Stimulated activated memory B cell treated with anti-CD40 and anti-IgM and Interleukin-4, amounts not matched to agents 10 μg/mL and 1 μg/mL and 100 μg/mL, for 72 hours (primary cell): ENCODE data around the gene DCLK1.
"Not testable (repeated sequence)": the region's sequence is repeated elsewhere in the genome, so short reads cannot be mapped to it uniquely, and the experiment has no call there.

ENCODE experiments used
- ATAC-seq: fragments of 150-1000 bp; cut with Tn5 transposase; 2 replicates; pipeline ENCODE4 v1.10.0; 2021
- H3K27ac Mint-ChIP-seq: one replicate; pipeline ENCODE4 v1.8.0; 2022; ENCODE audit warnings: mild to moderate bottlenecking, mixed read lengths
- H3K27me3 Mint-ChIP-seq: one replicate; pipeline ENCODE4 v1.8.0; 2022; ENCODE audit warnings: mixed read lengths
- H3K36me3 Mint-ChIP-seq: one replicate; pipeline ENCODE4 v1.8.0; 2022; ENCODE audit warnings: mixed read lengths
- H3K4me1 Mint-ChIP-seq: one replicate; pipeline ENCODE4 v1.8.0; 2022; ENCODE audit warnings: mixed read lengths
- H3K4me3 Mint-ChIP-seq: one replicate; pipeline ENCODE4 v1.8.0; 2022; ENCODE audit warnings: mild to moderate bottlenecking, moderate library complexity, mixed read lengths
- H3K9me3 Mint-ChIP-seq: one replicate; pipeline ENCODE4 v1.8.0; 2022; ENCODE audit warnings: mixed read lengths

The DCLK1 gene

DNA sequence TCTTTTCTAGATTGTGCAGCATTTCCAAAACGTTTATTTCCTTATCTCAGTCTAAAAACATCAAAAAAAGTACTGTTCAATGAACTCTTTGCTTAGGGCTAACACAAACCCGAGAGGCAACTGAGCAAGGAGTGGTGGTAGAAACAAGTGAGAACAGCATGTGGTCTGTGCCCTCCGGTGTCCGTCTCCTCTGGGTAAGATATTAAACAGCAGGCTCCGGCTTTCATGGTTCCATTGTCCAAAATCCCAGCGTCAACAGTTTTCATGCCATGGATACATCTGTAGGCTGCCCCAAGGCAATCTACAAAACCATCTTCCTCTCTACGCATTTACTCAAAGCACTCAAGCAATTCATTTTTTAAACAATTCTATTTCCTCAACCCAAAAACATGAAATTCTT lies 22.8 kb downstream of the DCLK1 start:
- Mint-ChIP-seq H3K36me3 (no peaks in the 10 kb centered on the region), H3K27ac (no peak overlapping the region), H3K27me3 (no peaks in the 10 kb centered on the region), H3K9me3 (no peaks in the 10 kb centered on the region), H3K4me1 (no peaks in the 10 kb centered on the region), H3K4me3 (no peak overlapping the region)
- ATAC-seq: no peak

DNA sequence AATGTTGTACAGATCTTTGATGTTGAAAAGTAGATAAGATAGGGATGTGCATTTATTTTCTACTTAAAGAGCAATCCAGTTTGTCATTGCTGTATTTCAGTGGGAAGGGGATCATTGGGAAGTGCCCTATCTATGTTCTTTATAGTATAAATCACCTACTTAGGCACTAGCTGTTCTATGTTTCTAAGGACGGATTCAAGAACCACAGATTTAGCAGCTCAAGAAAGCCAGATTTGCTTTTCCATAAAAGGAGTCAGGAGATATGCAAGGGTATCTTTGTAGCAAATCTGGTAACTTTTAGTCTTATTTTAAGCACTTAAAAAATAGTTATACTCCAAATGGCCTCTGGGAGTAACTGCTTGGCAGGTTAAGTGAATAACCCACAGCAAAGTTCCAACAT lies 23.7 kb downstream of the DCLK1 start:
- H3K27ac Mint-ChIP-seq: no peak overlapping the region
- H3K9me3 Mint-ChIP-seq: no peaks in the 10 kb centered on the region
- no peak overlapping the region for H3K4me3 Mint-ChIP-seq
- ATAC-seq: no peak
- H3K27me3 Mint-ChIP-seq: no peaks in the 10 kb centered on the region
- no peaks in the 10 kb centered on the region for H3K4me1 Mint-ChIP-seq
- H3K36me3 Mint-ChIP-seq: no peaks in the 10 kb centered on the region

DNA sequence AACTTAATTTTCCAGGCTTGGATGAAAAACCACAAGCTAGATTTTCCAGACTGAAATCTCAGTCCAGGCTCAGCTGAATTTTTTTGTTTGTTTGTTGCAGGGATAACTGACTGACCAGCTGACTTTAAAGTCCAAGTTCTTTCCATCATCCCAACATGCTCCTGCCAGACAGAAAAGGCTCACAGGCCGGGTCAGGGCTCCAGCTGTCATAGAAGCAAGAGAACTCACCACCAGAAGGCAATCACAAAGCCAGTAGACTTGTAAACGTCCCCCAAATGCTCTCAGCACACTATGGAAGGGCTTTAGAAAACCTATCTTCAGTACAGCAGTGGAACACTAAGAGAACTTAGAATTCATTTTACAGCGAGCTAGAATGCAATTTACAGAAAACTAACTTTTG lies 25.5 kb downstream of the DCLK1 start:
- no peak overlapping the region for H3K4me3 Mint-ChIP-seq
- no peak for ATAC-seq
- no peaks in the 10 kb centered on the region for H3K36me3 Mint-ChIP-seq

DNA sequence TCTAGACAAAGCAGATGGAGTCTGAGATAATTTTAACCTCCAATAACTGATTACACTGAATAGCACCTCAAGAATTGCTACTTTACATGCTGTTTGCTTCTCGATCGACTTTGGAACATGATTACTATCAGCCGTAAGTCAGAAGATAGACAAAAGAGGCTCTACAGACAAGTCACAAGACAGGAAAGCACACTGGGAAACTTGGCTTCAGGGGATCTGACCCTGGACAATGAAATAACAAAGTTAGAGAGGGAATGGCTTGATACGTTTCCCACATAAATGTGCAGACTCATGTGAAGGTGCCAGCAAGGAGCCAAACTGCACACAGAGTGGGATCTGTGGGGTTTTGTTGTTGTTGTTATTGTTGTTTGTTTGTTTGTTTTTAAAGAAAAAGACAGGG lies 28.5 kb downstream of the DCLK1 start:
- no peaks in the 10 kb centered on the region for H3K4me1 Mint-ChIP-seq
- no peaks in the 10 kb centered on the region for H3K27me3 Mint-ChIP-seq
- no peaks in the 10 kb centered on the region for H3K36me3 Mint-ChIP-seq
- no peaks in the 10 kb centered on the region for H3K9me3 Mint-ChIP-seq
- no peak overlapping the region for H3K4me3 Mint-ChIP-seq
- H3K27ac Mint-ChIP-seq: no peak overlapping the region
- ATAC-seq: no peak

More for the DNA sequence above, 25.5 kb downstream of the DCLK1 start:
- Mint-ChIP-seq H3K4me1 (no peaks in the 10 kb centered on the region), H3K27me3 (no peaks in the 10 kb centered on the region), H3K9me3 (no peaks in the 10 kb centered on the region), H3K27ac (no peak overlapping the region)

DNA sequence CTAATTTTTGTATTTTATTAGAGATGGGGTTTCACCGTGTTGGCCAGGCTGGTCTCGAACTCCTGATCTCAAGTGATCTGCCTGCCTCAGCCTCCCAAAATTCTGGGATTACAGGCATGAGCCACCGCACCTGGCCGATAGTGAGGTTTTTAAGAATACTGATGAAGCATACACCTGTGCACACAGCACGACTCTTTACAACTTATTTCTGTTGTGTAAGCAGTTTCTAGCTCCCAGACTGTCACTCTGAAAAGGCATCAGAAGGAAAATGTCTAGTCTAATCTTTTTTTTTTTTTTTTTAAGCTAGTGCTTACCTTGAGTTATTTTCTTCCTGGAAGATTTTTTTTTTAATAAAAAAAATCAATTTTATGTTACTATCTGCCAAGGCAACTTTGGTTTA lies 29.3 kb downstream of the DCLK1 start:
- not testable (repeated sequence) for H3K27me3 Mint-ChIP-seq, H3K4me3 Mint-ChIP-seq, H3K27ac Mint-ChIP-seq, ATAC-seq, H3K9me3 Mint-ChIP-seq, H3K36me3 Mint-ChIP-seq, H3K4me1 Mint-ChIP-seq

DNA sequence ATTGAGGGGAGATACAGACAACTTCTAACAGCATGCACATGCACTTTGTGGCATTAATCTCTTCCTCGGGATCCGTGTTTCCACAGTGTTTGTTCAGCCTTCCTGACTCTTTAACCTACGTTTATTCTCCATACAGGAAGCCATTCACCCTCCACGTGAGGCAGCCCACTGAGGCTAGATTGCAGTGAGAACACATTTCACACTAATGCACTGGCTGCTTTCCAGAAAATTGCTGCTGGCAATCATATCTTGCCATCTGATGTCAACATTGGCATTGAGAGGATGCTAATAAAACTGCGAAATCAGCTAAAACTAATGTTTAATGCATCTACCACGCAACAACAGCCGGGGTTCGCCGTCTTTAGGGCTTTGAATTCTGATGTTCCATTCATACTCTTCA lies 30.0 kb downstream of the DCLK1 start:
- H3K4me1 Mint-ChIP-seq: no peaks in the 10 kb centered on the region
- no peaks in the 10 kb centered on the region for H3K9me3 Mint-ChIP-seq
- no peaks in the 10 kb centered on the region for H3K36me3 Mint-ChIP-seq
- no peak overlapping the region for H3K4me3 Mint-ChIP-seq
- H3K27ac Mint-ChIP-seq: no peak overlapping the region
- no peaks in the 10 kb centered on the region for H3K27me3 Mint-ChIP-seq
- ATAC-seq: no peak

DNA sequence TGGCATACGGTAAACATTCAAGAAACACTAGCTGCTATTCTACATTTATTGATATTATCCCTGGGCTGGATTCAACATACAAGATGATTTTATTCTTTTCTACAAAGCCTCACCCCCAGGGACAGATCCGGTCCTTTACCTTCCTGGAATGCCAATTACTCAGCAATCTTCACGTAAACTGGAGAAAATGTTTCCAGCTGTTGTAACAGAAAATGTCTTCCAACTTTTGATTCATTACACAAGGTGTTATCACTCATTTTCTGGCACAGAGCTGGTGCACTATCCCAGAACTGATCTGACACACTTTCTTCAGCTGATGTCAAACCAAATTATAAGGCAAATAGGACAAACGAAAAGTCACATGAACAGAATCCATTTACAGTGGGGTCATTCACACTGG lies 33.1 kb downstream of the DCLK1 start:
- H3K27ac Mint-ChIP-seq: no peak overlapping the region
- H3K9me3 Mint-ChIP-seq: no peaks in the 10 kb centered on the region
- no peaks in the 10 kb centered on the region for H3K27me3 Mint-ChIP-seq
- H3K4me1 Mint-ChIP-seq: no peaks in the 10 kb centered on the region
- no peak for ATAC-seq
- no peaks in the 10 kb centered on the region for H3K36me3 Mint-ChIP-seq
- no peak overlapping the region for H3K4me3 Mint-ChIP-seq

DNA sequence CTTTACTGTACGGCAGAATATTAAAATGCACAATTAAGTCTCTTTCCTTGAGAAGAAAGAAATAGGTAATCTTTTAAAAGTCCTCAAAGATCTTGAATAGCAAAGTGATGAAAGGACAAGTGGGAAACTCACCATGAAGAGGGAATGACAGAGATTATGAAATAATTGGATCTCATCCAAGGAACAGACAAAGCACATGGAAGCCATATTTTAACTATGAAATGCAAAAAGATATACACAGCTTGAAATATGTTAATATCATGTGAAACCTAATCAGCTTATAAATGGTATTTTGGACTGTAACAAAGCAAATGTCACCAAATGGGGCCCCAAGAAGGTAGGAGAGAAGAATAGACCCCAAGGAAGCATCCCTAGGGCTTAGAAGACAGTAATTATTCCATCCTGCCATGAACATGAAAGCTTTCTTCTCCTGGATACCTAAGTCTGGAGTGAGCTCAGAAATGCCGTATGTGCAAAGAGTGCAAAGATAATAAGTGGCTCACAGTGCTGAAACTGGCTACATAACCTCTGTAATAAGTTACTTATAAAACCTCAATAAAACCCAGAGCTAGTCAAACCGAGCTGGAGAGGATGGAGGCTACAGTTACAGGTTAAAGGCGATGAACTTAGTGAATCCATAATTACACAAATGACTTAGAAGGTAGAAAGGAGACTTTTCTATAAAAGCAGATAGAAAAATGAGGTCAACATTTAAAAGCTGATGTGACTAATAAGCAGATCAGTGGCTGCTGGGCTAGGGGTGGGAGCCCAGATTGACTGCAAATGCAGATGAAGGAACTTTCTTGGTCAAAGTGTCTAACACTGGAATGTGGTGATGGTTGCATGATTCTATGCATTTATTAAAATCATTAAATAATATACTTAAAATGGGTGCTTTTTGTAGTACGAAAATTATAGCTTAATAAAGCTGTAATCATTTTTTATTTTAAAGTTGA lies 34.4 kb downstream of the DCLK1 start:
- H3K4me3 Mint-ChIP-seq: no peak overlapping the region
- H3K4me1 Mint-ChIP-seq: no peaks in the 10 kb centered on the region
- no peak for ATAC-seq
- H3K27me3 Mint-ChIP-seq: no peaks in the 10 kb centered on the region
- H3K9me3 Mint-ChIP-seq: peaks cover 4% of the 10 kb centered on the region
- H3K27ac Mint-ChIP-seq: no peak overlapping the region
- no peaks in the 10 kb centered on the region for H3K36me3 Mint-ChIP-seq

DNA sequence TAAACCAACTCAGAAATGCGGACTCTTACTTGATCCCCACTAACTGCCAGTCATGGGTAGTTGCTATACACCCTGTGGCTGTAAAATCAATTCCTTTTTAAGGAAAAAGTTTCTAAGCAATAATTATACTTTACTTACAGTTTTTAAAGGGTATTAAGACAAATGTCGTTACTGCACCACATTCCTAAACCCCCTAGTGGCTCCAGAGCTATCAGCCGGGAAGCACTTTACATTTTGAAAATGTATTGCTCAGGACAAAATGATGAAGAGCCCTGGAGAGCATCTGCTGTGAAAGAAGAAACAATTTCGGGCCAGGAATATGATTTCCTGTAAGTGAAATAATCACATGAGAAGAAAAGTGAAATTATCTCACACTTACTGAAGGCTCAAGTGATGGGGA lies 36.7 kb downstream of the DCLK1 start:
- Mint-ChIP-seq H3K27ac (no peak overlapping the region), H3K9me3 (peaks cover 6% of the 10 kb centered on the region), H3K4me1 (no peaks in the 10 kb centered on the region), H3K36me3 (no peaks in the 10 kb centered on the region), H3K27me3 (no peaks in the 10 kb centered on the region), H3K4me3 (no peak overlapping the region)
- ATAC-seq: no peak

DNA sequence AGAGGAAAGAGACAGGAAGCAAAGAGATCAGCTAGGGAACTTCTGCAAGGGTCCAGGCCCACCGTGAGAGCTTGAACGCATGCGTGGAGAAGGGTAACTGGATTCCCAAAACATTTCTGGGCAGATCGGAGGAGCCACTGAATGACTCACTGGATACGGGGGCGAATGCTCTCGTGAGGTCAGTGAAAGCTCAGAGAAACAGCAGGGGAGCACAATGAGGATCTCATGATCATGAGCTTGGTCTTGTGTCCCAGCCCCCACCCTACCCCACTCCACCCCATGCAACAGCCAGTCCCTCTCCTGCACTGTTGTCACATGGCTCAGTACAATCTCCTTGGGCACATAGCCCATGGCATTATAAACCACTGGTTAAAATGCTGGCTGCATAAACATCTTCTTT lies 40.6 kb downstream of the DCLK1 start:
- ATAC-seq: no peak
- Mint-ChIP-seq H3K27ac (no peak overlapping the region), H3K36me3 (no peaks in the 10 kb centered on the region), H3K4me1 (no peaks in the 10 kb centered on the region), H3K27me3 (no peaks in the 10 kb centered on the region), H3K9me3 (peaks cover 6% of the 10 kb centered on the region), H3K4me3 (no peak overlapping the region)

DNA sequence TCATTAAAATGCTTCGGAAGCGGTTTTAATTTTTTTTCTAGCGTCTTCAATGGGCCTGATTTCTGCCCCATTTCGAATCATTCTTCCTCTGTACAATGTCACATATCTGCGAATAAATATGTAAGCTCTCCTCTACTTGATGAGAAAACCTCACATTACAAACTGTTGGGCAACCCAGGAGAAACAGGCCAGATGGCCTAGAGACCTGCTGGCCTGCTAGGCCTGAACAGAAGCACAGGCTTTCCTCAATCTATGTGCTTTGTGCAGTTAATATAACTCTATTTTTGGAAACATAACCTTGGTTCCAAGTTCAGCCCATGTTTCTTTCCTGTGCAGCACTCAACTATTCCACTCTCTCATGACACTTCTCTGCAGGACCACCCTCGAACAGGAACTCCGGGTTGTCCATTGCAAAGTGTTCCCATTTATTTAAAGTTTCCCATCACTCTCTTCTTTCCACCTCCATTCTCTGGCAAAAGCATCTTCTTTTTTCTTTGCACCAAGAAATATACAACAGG lies 42.0 kb downstream of the DCLK1 start:
- ATAC-seq: no peak
- no peaks in the 10 kb centered on the region for H3K36me3 Mint-ChIP-seq
- no peaks in the 10 kb centered on the region for H3K27me3 Mint-ChIP-seq
- no peak overlapping the region for H3K27ac Mint-ChIP-seq
- H3K4me1 Mint-ChIP-seq: no peaks in the 10 kb centered on the region
- peaks cover 6% of the 10 kb centered on the region for H3K9me3 Mint-ChIP-seq
- H3K4me3 Mint-ChIP-seq: no peak overlapping the region

DNA sequence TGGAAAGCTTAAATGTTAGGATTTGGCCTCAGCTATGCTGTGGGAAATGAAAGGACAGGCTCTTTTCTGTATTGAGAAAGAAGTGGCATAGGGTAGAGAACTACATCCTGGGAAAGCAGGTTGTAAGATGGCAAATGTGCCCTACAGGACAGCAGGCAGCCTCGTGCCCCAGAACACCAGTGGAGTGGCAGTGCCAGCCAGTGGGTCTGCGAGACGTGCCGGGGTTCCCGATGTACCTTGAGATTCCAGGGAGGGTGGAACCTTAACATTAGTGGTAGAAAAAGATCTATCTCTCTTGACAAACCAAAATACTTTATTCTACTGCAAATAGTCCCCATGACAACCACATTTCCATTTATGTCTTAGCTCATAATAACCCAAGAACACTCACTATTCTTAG lies 42.7 kb downstream of the DCLK1 start:
- no peak for ATAC-seq
- Mint-ChIP-seq H3K4me1 (no peaks in the 10 kb centered on the region), H3K36me3 (no peaks in the 10 kb centered on the region), H3K4me3 (no peak overlapping the region), H3K27ac (no peak overlapping the region), H3K27me3 (no peaks in the 10 kb centered on the region), H3K9me3 (peaks cover 6% of the 10 kb centered on the region)

DNA sequence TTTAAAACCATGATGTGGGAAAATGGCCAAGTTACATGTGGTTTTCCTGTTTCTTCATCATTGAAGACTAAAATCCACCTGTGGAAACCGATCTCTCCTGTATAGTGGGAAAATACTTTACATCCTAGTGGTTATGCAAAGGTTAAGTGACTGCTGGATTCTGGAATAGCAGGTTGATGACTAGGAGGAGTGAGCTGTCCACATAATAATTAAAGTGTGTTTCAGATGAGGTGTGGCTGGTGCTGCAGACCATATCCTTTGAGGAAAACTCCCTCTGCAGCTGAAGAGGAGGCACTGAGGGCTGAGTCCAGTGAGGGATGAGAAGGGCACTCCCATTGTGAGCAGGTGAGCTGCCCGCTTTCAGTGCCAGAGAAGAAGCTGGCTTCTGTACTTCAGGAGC lies 43.2 kb downstream of the DCLK1 start:
- H3K36me3 Mint-ChIP-seq: no peaks in the 10 kb centered on the region
- no peaks in the 10 kb centered on the region for H3K4me1 Mint-ChIP-seq
- no peak for ATAC-seq
- peaks cover 6% of the 10 kb centered on the region for H3K9me3 Mint-ChIP-seq
- no peak overlapping the region for H3K4me3 Mint-ChIP-seq
- no peaks in the 10 kb centered on the region for H3K27me3 Mint-ChIP-seq
- no peak overlapping the region for H3K27ac Mint-ChIP-seq

DNA sequence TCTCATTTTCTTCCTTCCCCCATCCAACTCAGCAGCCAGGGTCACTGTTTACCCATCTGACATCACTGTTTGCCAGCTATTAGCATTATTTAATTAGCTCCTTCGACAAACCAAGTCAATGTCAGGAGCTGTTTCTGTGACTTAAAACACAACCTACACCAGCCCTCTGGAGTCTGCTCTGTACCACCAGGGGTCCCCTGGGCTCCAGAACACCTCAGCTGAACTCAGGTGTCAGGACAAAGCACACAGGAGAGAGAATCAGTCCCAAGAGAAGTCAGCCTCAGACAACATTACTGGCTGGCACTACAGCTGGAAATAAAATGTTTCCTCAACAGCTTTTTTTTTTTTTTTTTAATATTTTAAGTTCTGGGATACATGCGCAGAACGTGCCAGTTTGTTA lies 45.1 kb downstream of the DCLK1 start:
- H3K4me1 Mint-ChIP-seq: no peaks in the 10 kb centered on the region
- no peaks in the 10 kb centered on the region for H3K27me3 Mint-ChIP-seq
- no peak for ATAC-seq

DNA sequence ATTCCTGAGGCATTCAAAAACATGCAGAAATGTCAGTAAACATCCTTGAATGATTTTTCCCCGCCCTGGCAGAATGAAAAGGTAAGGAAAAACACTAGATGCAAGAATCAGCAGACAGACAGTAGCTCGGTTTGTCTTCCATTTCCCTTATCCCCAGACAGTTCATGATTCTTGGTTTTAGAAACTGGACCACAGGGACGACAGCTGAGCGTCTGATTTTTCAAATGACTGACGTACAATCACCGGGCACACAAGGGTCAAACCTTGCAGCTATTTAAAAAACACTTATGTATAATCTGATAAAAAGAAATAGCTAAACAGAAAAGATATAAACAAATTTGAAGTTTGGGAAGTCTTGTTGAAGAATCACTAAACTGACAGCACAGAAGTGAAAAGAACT lies 47.1 kb downstream of the DCLK1 start:
- Mint-ChIP-seq H3K27ac (no peak overlapping the region), H3K4me1 (no peaks in the 10 kb centered on the region), H3K9me3 (peaks cover 4% of the 10 kb centered on the region), H3K36me3 (no peaks in the 10 kb centered on the region), H3K4me3 (no peak overlapping the region), H3K27me3 (no peaks in the 10 kb centered on the region)
- ATAC-seq: no peak

More for the DNA sequence above, 45.1 kb downstream of the DCLK1 start:
- Mint-ChIP-seq H3K9me3 (no peaks in the 10 kb centered on the region), H3K27ac (no peak overlapping the region), H3K4me3 (no peak overlapping the region), H3K36me3 (no peaks in the 10 kb centered on the region)

DNA sequence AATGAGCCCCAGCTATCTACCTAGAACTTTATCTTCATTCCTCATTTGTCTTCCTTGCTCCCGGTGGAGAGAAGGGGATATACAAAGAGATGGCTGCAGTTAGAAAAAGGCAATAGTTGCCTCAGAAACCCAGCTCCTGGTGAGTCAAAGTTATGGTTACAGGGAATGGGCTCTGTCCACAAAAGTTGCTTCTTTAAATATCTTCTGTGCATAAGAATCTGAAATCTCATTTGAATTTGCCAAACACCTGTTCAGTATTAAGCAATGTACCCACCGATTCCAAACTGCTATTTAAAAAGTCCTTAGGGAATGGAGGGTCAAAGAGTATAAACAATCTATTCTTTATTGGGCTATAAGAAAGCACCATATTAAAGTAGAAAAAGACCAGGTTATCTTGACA lies 48.4 kb downstream of the DCLK1 start:
- Mint-ChIP-seq H3K9me3 (peaks cover 4% of the 10 kb centered on the region), H3K36me3 (no peaks in the 10 kb centered on the region), H3K27ac (no peak overlapping the region), H3K27me3 (no peaks in the 10 kb centered on the region), H3K4me1 (no peaks in the 10 kb centered on the region), H3K4me3 (no peak overlapping the region)
- no peak for ATAC-seq
